Thoracic aorta (tissue), 2 donors: ENCODE results near the gene TGFB1I1. TPM values are rescaled to one million over a fixed set of nuclear protein-coding genes. Genes with fewer than 3 reads are reported as not detected.
A peak's percentile ranks its signal among the peaks of the same experiment; 100 is the strongest.
"Not testable (repeated sequence)": the region's sequence is repeated elsewhere in the genome, so short reads cannot be mapped to it uniquely, and the experiment has no call there.

Experiments used
- ATAC-seq: fragments of 150-250 bp; one replicate; pipeline ENCODE4 v1.8.0; 2017; ENCODE audit warnings: low read depth; ENCODE audit not compliant: insufficient number of reproducible peaks, low FRiP score
- DNase-seq: peaks from one replicate; pipeline ENCODE4 v3.0.0-alpha.2; 2020; ENCODE audit warnings: low spot score
- H3K27ac ChIP-seq, 2 donors: fragments of 200-600 bp; sonication (generic); 1 replicate in 1 of 2; 2 replicates in 1 of 2; pipeline ENCODE4 v1.5.1; 2016; ENCODE audit warnings: mild to moderate bottlenecking in 2 of 2, moderate library complexity in 2 of 2
- H3K27me3 ChIP-seq: fragments of 200-600 bp; sonication (generic); replicated peaks from 2 replicates; pipeline ENCODE4 v1.6.0; 2016; ENCODE audit warnings: mild to moderate bottlenecking; ENCODE audit not compliant: insufficient read depth
- H3K36me3 ChIP-seq: fragments of 200-600 bp; sonication (generic); one replicate; pipeline ENCODE4 v1.5.1; 2016
- H3K4me1 ChIP-seq, 2 donors: fragments of 200-600 bp; sonication (generic); 1 replicate in 1 of 2; 2 replicates in 1 of 2; pipeline versions ENCODE4 v1.5.1 to v1.6.0; 2016; ENCODE audit warnings: low read depth in 2 of 2, mild to moderate bottlenecking in 1 of 2; ENCODE audit not compliant: control insufficient read depth in 1 of 2
- H3K4me3 ChIP-seq: fragments of 200-600 bp; sonication (generic); 2 replicates; pipeline ENCODE4 v1.5.1; 2016; ENCODE audit warnings: mild to moderate bottlenecking
- H3K9me3 ChIP-seq: fragments of 200-600 bp; sonication (generic); 2 replicates; pipeline ENCODE4 v1.5.1; 2016
- CTCF ChIP-seq: fragments of 200-600 bp; sonication (generic); IDR thresholded peaks from one replicate; pipeline ENCODE4 v1.5.1; 2019; ENCODE audit warnings: antibody characterized with exemption
- total RNA-seq, 2 donors: library from RNA; depleted of rRNA; stranded (reverse); fragments of >200 nt; gene quantifications; one replicate each; pipeline versions ENCODE4 v1.1.0 to v1.2.3, GENCODE V29; 2016

Gene TGFB1I1
- total RNA-seq, 2 donors from 2014 or later, result 192 to 231 TPM

GRCh38 chr16:31499928-31500327, 28.0 kb downstream of the TGFB1I1 start:
- H3K4me3 ChIP-seq, result no peak overlapping the region
- no peak for ATAC-seq
- H3K27ac ChIP-seq, result no peak overlapping the region
- no peaks in the 10 kb centered on the region for H3K27me3 ChIP-seq
- no peaks in the 10 kb centered on the region for H3K9me3 ChIP-seq
- H3K4me1 ChIP-seq, result peaks cover 0 to 15% of the 10 kb centered on the region in 2 donors
- DNase-seq, result no peak
- H3K36me3 ChIP-seq, result peaks cover 16% of the 10 kb centered on the region
- no peak for TF ChIP-seq CTCF

- ATAC-seq (no peak), DNase-seq (no peak)
- Histone ChIP-seq H3K27ac (no peak overlapping the region), H3K9me3 (no peaks in the 10 kb centered on the region), H3K27me3 (no peaks in the 10 kb centered on the region), H3K4me1 (peaks cover 0 to 16% of the 10 kb centered on the region in 2 donors), H3K4me3 (no peak overlapping the region), H3K36me3 (peaks cover 11% of the 10 kb centered on the region)
- TF ChIP-seq CTCF, result no peak
Observed at GRCh38 chr16:31501226-31501965, 29.4 kb downstream of the TGFB1I1 start.

DNA sequence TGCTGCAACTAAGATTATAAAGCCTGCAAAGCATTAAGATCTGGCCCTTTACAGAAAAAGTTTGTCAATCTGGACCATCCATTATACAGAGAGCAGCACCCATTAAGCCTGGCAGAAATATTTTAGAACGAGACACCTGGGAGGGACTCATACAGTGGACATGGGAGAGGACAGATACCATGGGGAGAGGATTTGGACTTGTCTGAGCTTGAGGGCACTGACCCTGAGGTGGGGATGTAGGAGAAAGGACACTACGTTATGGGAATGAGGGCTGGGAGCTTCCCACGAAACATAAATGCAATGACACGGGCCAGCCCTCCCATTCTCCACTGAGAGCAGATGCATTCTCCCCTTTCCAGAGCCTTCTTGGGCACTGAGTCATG, 30.0 kb downstream of the TGFB1I1 start:
- H3K36me3 ChIP-seq, result peaks cover 7% of the 10 kb centered on the region
- ATAC-seq (no peak), DNase-seq (no peak)
- H3K4me3 ChIP-seq, result no peak overlapping the region
- no peak overlapping the region for H3K27ac ChIP-seq
- H3K27me3 ChIP-seq, result no peaks in the 10 kb centered on the region
- TF ChIP-seq CTCF, result no peak
- H3K4me1 ChIP-seq, result peaks cover 2 to 22% of the 10 kb centered on the region in 2 donors
- H3K9me3 ChIP-seq, result no peaks in the 10 kb centered on the region

GRCh38 chr16:31502981-31503380, 31.0 kb downstream of the TGFB1I1 start:
- no peak for DNase-seq
- H3K9me3 ChIP-seq, result no peaks in the 10 kb centered on the region
- H3K4me3 ChIP-seq, result no peak overlapping the region
- TF ChIP-seq CTCF, result no peak
- peak overlapping the region; percentile 21 to 55 for H3K27ac ChIP-seq
- ATAC-seq, result no peak
- peaks cover 7% of the 10 kb centered on the region for H3K36me3 ChIP-seq
- H3K4me1 ChIP-seq, result peaks cover 7 to 29% of the 10 kb centered on the region in 2 donors
- H3K27me3 ChIP-seq, result no peaks in the 10 kb centered on the region

GRCh38 chr16:31503555-31503954, 31.6 kb downstream of the TGFB1I1 start:
- not testable (repeated sequence) for DNase-seq, H3K27me3 ChIP-seq, H3K9me3 ChIP-seq, H3K4me3 ChIP-seq, H3K36me3 ChIP-seq, ATAC-seq, H3K27ac ChIP-seq
- peaks cover 7 to 29% of the 10 kb centered on the region in 2 donors for H3K4me1 ChIP-seq

DNA sequence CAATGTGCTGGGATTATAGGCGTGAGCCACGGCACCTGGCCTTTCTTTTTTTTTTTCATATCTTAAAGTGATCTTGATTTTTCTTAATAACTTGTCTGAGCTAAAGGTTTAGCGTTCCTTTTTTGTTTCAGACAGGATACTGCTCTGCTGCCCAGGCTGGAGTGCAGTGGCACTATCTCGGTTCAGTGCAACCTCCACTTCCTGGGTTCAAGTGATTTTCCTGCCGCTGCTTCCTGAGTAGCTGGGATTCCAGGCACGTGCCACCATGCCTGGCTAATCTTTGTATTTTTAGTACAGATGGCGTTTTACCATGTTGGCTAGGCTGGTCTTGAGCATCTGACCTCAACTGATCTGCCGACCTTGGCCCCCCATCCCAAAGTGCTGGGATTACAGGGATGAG, 32.2 kb downstream of the TGFB1I1 start:
- Histone ChIP-seq H3K27ac (no peak overlapping the region), H3K36me3 (peaks cover under 1% of the 10 kb centered on the region), H3K4me3 (no peak overlapping the region), H3K27me3 (no peaks in the 10 kb centered on the region), H3K9me3 (no peaks in the 10 kb centered on the region), H3K4me1 (peaks cover 7 to 32% of the 10 kb centered on the region in 2 donors)
- ATAC-seq (no peak), DNase-seq (no peak)
- no peak for TF ChIP-seq CTCF
